HG03521 (cell line): ENCODE results near the gene FCGR3B.
"Not testable (repeated sequence)": the region's sequence is repeated elsewhere in the genome, so short reads cannot be mapped to it uniquely, and the experiment has no call there.

Source experiments
- ATAC-seq: cut with Tn5 transposase; IDR thresholded peaks from one replicate; pipeline ENCODE4 v1.9.1; 2021; ENCODE audit warnings: mild to moderate bottlenecking, moderate library complexity; ENCODE audit not compliant: unreplicated experiment

FCGR3B gene

GRCh38 chr1:161606541-161607336, 24.2 kb downstream of the FCGR3B start:
- ATAC-seq, result not testable (repeated sequence)

GRCh38 chr1:161605762-161606540, 25.0 kb downstream of the FCGR3B start:
- not testable (repeated sequence) for ATAC-seq

DNA sequence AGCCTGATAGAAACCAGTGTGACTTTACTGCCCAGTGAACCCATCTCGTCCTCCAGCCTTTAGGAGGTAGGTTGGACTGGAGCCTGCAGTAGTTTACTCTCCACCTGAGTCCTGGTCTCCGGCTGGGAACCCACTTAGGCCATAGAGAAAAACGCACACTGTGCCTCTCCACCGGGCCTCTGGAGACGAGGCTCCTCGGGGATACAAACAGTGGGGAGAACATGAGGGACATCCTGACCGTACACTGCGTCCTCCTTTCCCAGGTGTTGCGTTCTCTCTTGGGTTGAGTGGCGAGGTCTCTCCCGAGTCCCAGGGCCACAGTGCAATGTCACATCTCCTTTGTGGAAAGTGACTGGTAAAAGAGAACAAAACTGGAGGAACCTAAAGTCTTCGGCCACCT, 26.0 kb downstream of the FCGR3B start:
- ATAC-seq, result not testable (repeated sequence)

- not testable (repeated sequence) for ATAC-seq
These were observed 33.9 kb downstream of the FCGR3B start for GRCh38 chr1:161597077-161597476.

GRCh38 chr1:161595583-161595982, 35.4 kb downstream of the FCGR3B start:
- ATAC-seq, result not testable (repeated sequence)

- ATAC-seq, result not testable (repeated sequence)
These were observed 35.8 kb downstream of the FCGR3B start for GRCh38 chr1:161595173-161595572.

- ATAC-seq, result not testable (repeated sequence)
These were observed 36.5 kb downstream of the FCGR3B start for GRCh38 chr1:161594269-161594984.

DNA sequence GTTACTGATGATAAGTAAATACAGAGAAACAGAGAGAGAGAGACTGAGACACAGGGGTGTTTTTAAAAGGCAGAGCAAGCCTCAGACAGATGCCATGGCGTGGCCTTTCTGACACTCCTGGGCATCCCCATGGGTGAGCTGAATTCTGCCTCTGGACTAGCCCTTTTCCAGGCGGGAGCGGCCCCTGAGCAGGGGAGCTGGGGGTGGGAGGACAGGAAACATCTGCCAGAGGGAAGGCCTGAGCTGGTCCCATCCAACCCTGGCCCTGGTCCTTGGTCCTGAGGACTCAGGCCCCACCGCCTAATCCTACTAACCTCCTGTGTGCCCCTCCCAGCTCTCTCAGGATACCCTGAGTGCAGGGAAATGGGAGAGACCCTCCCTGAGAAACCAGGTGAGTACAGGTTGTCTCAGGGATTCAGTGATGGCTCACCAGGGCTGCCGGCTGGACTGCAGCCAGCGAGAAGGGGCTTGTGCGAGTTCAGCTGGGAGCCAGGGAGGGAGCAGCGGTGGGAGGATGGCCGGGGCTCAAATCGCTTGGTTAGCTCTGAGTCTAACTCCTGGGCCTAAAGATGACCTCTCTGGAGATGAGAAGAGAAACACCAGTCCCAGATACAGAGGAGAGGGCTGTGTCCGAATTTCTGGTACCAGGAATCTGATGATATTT, 37.8 kb downstream of the FCGR3B start:
- ATAC-seq, result not testable (repeated sequence)

GRCh38 chr1:161592586-161592985, 38.4 kb downstream of the FCGR3B start:
- ATAC-seq, result not testable (repeated sequence)

DNA sequence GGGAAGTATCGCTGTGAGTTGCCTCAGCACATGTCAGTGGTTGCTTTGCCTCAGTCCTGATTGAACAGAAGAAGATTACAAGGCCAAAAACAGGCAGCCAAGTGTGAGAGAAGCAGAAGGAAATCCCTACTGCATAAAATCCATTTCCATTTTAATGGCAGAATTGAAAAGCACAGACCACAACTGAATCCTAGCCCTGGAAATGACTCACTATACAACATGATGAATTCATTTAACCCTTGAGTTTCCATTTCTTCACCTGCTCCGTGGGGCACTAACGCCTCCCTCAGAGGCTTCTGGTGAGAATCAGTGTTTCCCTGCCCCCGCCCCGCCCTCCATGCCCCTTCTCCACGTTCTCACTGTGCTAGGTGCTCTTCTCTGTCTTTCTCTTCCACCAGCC, 41.1 kb downstream of the FCGR3B start:
- ATAC-seq, result not testable (repeated sequence)

DNA sequence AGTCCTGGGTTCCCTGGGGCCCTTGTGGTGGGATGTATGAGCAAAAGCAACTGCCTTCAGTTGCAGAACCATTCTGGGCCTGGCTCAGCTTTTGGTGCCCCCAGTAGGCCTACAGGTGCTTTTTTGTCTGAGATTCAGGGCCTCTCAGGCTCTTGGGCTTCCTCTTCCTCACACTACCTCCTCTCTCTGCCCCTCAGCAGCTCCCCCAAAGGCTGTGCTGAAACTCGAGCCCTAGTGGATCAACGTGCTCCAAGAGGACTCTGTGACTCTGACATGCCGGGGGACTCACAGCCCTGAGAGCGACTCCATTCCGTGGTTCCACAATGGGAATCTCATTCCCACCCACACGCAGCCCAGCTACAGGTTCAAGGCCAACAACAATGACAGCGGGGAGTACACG, 41.6 kb downstream of the FCGR3B start:
- ATAC-seq, result not testable (repeated sequence)

DNA sequence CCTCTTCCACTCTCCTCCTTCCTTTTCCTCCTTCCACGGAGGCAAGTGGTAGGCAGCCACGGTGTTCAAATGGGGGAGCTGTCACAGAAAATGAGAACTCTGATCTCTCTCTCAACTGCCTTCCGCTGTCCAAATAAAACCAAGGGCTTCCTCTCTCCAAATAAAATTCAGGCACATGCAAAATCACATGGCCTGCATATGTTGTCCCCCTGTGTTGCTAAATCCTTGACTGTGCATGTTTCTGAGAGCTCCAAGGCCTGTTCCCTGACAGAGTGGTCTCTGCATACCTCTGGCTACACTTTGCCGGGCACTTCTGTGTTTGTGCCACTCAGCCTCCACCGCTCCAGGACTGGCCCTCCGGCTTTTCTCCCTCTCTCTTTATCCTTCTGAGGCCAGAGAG, 42.4 kb downstream of the FCGR3B start:
- not testable (repeated sequence) for ATAC-seq

DNA sequence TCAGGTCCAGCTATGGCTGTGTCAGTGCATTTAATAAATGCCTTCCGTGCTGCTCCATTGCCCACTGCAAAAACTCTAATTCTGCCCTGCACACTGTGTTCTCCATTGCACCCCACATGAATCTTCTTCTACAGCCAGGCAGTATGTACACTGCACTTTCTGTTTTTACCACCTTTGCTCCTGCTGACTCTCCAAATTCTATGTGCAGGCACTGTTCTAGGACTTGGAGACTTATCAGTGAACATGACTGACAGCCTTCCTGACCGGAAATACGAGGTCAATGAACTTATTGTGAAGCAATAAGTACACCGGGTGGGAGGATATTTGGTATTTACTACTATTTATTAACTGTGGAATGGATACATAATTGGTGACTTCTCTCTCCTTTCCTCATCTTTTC, 48.1 kb downstream of the FCGR3B start:
- not testable (repeated sequence) for ATAC-seq

DNA sequence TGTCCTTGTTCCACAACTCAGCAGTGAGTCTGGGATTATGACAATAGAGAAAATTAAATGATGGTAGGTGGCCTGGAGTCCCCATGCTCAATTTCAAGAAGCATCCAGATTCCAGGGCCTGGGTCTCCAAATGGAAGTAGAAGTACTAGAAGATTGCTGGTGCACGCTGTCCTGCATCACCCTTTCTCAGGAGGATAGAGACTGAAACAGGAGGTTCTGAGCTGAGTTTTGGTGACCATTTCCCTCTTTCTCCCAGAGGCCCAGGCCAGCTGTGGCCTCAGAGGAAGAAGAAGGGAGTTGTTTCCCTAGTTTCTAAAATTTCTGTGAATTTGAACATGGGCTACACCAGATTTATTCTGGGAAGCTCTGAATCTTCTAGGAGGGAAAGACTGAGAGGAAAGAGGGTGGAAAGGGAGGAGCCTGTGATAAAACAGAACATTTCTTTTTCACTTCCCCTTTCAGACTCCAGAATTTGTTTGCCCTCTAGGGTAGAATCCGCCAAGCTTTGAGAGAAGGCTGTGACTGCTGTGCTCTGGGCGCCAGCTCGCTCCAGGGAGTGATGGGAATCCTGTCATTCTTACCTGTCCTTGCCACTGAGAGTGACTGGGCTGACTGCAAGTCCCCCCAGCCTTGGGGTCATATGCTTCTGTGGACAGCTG, 50.0 kb downstream of the FCGR3B start:
- ATAC-seq, result peak; percentile 70

- not testable (repeated sequence) for ATAC-seq
These were observed 51.0 kb downstream of the FCGR3B start for GRCh38 chr1:161579856-161580507.

GRCh38 chr1:161576676-161577075, 54.3 kb downstream of the FCGR3B start:
- ATAC-seq, result not testable (repeated sequence)
